Measurements from ENCODE around the gene GAPDHS. TPM values are rescaled to one million over a fixed set of nuclear protein-coding genes. Genes with fewer than 3 reads are reported as not detected.

GAPDHS gene
- total RNA-seq, 3 donors from 2014 or later: not detected

GRCh38 chr19:35498220-35498619, 35.0 kb upstream of the GAPDHS start:
- DNase-seq: no peak
- intact Hi-C loops (cut with DNase I, micrococcal nuclease): loop anchor here in 1 of 2 donors (10.0 kb wide), 1 partner anchor 143 kb away; the partner anchor contains the start of gene FFAR3
- no peaks in the 10 kb centered on the region for H3K36me3 ChIP-seq (ENCODE audit: low read depth)
- peaks cover 6% of the 10 kb centered on the region for H3K4me1 ChIP-seq (ENCODE audit: low read depth)
- ATAC-seq: no peak
- no peak overlapping the region for H3K4me3 ChIP-seq
- no peaks in the 10 kb centered on the region for H3K9me3 ChIP-seq
- no peak for TF ChIP-seq CTCF (IDR thresholded peaks at IDR 0.05)

GRCh38 chr19:35498984-35499527, 34.2 kb upstream of the GAPDHS start:
- H3K4me3 ChIP-seq: no peak overlapping the region
- no peaks in the 10 kb centered on the region for H3K9me3 ChIP-seq
- TF ChIP-seq CTCF (IDR thresholded peaks at IDR 0.05): no peak
- no peaks in the 10 kb centered on the region for H3K36me3 ChIP-seq (ENCODE audit: low read depth)
- DNase-seq (no peak), ATAC-seq (no peak)
- H3K4me1 ChIP-seq (ENCODE audit: low read depth): peaks cover 6% of the 10 kb centered on the region
- intact Hi-C loops (cut with DNase I, micrococcal nuclease): loop anchor here in 1 of 2 donors (10.0 kb wide), 1 partner anchor 144 kb away; the partner anchor contains the start of gene FFAR3

GRCh38 chr19:35500611-35501010, 32.6 kb upstream of the GAPDHS start:
- no peak for TF ChIP-seq CTCF (IDR thresholded peaks at IDR 0.05)
- no peak for DNase-seq
- Histone ChIP-seq H3K9me3 (no peaks in the 10 kb centered on the region), H3K4me3 (no peak overlapping the region), H3K36me3 (ENCODE audit: low read depth) (no peaks in the 10 kb centered on the region), H3K4me1 (ENCODE audit: low read depth) (no peaks in the 10 kb centered on the region)
- ATAC-seq: no peak
- intact Hi-C loops (cut with DNase I, micrococcal nuclease): no loop called here

GRCh38 chr19:35501684-35502083, 31.6 kb upstream of the GAPDHS start:
- Histone ChIP-seq H3K4me1 (ENCODE audit: low read depth) (no peaks in the 10 kb centered on the region), H3K36me3 (ENCODE audit: low read depth) (no peaks in the 10 kb centered on the region), H3K9me3 (no peaks in the 10 kb centered on the region), H3K4me3 (no peak overlapping the region)
- DNase-seq (no peak), ATAC-seq (no peak)
- intact Hi-C loops (cut with DNase I, micrococcal nuclease): no loop called here
- no peak for TF ChIP-seq CTCF (IDR thresholded peaks at IDR 0.05)

GRCh38 chr19:35502751-35503150, 30.5 kb upstream of the GAPDHS start:
- ATAC-seq (no peak), DNase-seq (no peak)
- H3K4me1 ChIP-seq (ENCODE audit: low read depth): no peaks in the 10 kb centered on the region
- no peak for TF ChIP-seq CTCF (IDR thresholded peaks at IDR 0.05)
- no peak overlapping the region for H3K4me3 ChIP-seq
- no peaks in the 10 kb centered on the region for H3K9me3 ChIP-seq
- intact Hi-C loops (cut with DNase I, micrococcal nuclease): no loop called here
- H3K36me3 ChIP-seq (ENCODE audit: low read depth): no peaks in the 10 kb centered on the region

GRCh38 chr19:35506011-35506410, 27.2 kb upstream of the GAPDHS start:
- no peaks in the 10 kb centered on the region for H3K9me3 ChIP-seq
- H3K36me3 ChIP-seq (ENCODE audit: low read depth): no peaks in the 10 kb centered on the region
- no peak for ATAC-seq
- H3K4me1 ChIP-seq (ENCODE audit: low read depth): peaks cover 9% of the 10 kb centered on the region
- no peak overlapping the region for H3K4me3 ChIP-seq
- no peak for TF ChIP-seq CTCF (IDR thresholded peaks at IDR 0.05)
- DNase-seq: no peak
- intact Hi-C loops (cut with DNase I, micrococcal nuclease): no loop called here

Measured in mucosa of descending colon (tissue), 3 donors.